A673 (cell line): ENCODE data around the gene TSPAN5.

Experiments used
- EZH2 ChIP-seq: fragments of 200-600 bp; sonication (generic); IDR thresholded peaks from 2 replicates; pipeline ENCODE4 v1.6.1; 2017; ENCODE audit warnings: borderline replicate concordance, low read depth, mild to moderate bottlenecking, mixed read lengths, antibody characterized with exemption, low read length; ENCODE audit not compliant: poor library complexity, severe bottlenecking
- TF ChIP-seq, protein P1 (sequence below): fragments of 300-800, 200-600 bp; sonication (generic); conservative IDR thresholded peaks from 2 replicates; pipeline ENCODE4 v1.5.1; 2017; ENCODE audit warnings: low read depth, mild to moderate bottlenecking, antibody characterized with exemption, low read length, moderate library complexity, mixed read lengths

DNA sequence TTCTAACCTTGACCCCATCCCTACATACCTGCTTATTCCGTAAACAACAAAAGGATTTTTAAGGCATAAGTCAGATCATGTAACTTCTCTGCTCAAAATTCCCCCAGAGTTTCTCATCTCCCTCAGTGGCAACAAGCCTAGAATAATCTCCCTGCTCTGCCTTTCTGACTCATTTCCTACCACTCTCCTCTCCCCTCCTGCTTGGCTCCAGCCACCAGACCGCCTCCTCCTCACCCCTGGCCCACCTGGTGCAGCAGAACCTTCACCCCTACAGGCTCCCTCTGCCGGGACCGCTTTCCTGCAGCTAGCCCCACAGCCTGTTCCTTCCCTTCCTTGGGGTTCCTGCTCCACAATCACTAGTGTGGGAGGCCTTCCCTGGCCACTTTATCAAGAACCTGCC, 32.1 kb downstream of the TSPAN5 start:
- TF ChIP-seq, protein P1, sequence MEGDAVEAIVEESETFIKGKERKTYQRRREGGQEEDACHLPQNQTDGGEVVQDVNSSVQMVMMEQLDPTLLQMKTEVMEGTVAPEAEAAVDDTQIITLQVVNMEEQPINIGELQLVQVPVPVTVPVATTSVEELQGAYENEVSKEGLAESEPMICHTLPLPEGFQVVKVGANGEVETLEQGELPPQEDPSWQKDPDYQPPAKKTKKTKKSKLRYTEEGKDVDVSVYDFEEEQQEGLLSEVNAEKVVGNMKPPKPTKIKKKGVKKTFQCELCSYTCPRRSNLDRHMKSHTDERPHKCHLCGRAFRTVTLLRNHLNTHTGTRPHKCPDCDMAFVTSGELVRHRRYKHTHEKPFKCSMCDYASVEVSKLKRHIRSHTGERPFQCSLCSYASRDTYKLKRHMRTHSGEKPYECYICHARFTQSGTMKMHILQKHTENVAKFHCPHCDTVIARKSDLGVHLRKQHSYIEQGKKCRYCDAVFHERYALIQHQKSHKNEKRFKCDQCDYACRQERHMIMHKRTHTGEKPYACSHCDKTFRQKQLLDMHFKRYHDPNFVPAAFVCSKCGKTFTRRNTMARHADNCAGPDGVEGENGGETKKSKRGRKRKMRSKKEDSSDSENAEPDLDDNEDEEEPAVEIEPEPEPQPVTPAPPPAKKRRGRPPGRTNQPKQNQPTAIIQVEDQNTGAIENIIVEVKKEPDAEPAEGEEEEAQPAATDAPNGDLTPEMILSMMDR, result no peak
- no peak for TF ChIP-seq EZH2
